HEK293 (cell line): ENCODE results near the gene SFT2D3.
A peak's percentile ranks its signal among the peaks of the same experiment; 100 is the strongest.

Experiments
- CTCF ChIA-PET: fragments of 350-600 bp; formaldehyde crosslinking; extraction: SDS; loops from one replicate; lab custom pipeline; 2021; ENCODE audit warnings: antibody characterized with exemption; lab: Yijun Ruan, JAX
- POLR2A ChIA-PET: fragments of 300-600 bp; formaldehyde crosslinking; extraction: SDS; loops from one replicate; lab custom pipeline; 2020; ENCODE audit warnings: antibody characterized with exemption, inconsistent platforms; lab: Yijun Ruan, JAX
- H3K27ac ChIP-seq: fragments of 200-500 bp; sonication (Bioruptor generic); 2 replicates; pipeline ENCODE4 v1.5.1; 2014; ENCODE audit warnings: low read depth, low read length, control low read depth, inconsistent platforms; ENCODE audit errors: extremely low read depth
- H3K36me3 ChIP-seq, 2 experiments: fragments of 200-500 bp in 1 of 2; sonication (Bioruptor generic) in 1 of 2; 1 replicate in 1 of 2; 2 replicates in 1 of 2; pipeline ENCODE4 v1.5.1; 2014 to 2017; ENCODE audit warnings: inconsistent platforms in 2 of 2, low read length in 2 of 2; ENCODE audit not compliant: control insufficient read depth in 2 of 2, insufficient read depth in 1 of 2
- H3K4me1 ChIP-seq: fragments of 200-500 bp; sonication (Bioruptor generic); 2 replicates; pipeline ENCODE4 v1.5.1; 2014; ENCODE audit warnings: mild to moderate bottlenecking, low read length, inconsistent platforms; ENCODE audit not compliant: control insufficient read depth, insufficient read depth
- H3K4me3 ChIP-seq: 2 replicates; pipeline ENCODE4 v1.5.1; 2011; ENCODE audit warnings: low read depth, mild to moderate bottlenecking, control low read depth, low read length, moderate library complexity
- H3K9me3 ChIP-seq: fragments of 200-500 bp; sonication (Bioruptor generic); 2 replicates; pipeline ENCODE4 v1.5.1; 2014; ENCODE audit warnings: low read depth, low read length, inconsistent platforms; ENCODE audit not compliant: control insufficient read depth, insufficient read depth
- EGR2 ChIP-seq: fragments of 450-650 bp; formaldehyde crosslinking; IDR thresholded peaks from 2 replicates; pipeline ENCODE4 v1.5.1; 2016; ENCODE audit warnings: low read depth, missing biosample characterization, missing genetic modification characterization
- KLF16 ChIP-seq: fragments of 450-650 bp; formaldehyde crosslinking; IDR thresholded peaks from 2 replicates; pipeline ENCODE4 v1.5.1; 2017; ENCODE audit warnings: missing biosample characterization, missing genetic modification characterization
- KLF9 ChIP-seq: fragments of 450-650 bp; formaldehyde crosslinking; IDR thresholded peaks from 2 replicates; pipeline ENCODE4 v1.5.1; 2016; ENCODE audit warnings: missing biosample characterization, missing genetic modification characterization, low read depth
- ZFP37 ChIP-seq: fragments of 450-650 bp; formaldehyde crosslinking; IDR thresholded peaks from 2 replicates; pipeline ENCODE4 v1.5.1; 2016; ENCODE audit warnings: missing biosample characterization, missing genetic modification characterization
- ZFP69B ChIP-seq: fragments of 450-650 bp; formaldehyde crosslinking; IDR thresholded peaks from 2 replicates; pipeline ENCODE4 v1.5.1; 2016; ENCODE audit warnings: missing biosample characterization, missing genetic modification characterization
- ZNF112 ChIP-seq: fragments of 450-650 bp; formaldehyde crosslinking; IDR thresholded peaks from 2 replicates; pipeline ENCODE4 v1.5.0; 2017; ENCODE audit warnings: missing biosample characterization, missing genetic modification characterization
- ZNF175 ChIP-seq: fragments of 450-650 bp; formaldehyde crosslinking; IDR thresholded peaks from 2 replicates; pipeline ENCODE4 v1.5.1; 2016; ENCODE audit warnings: missing biosample characterization, missing genetic modification characterization
- ZNF521 ChIP-seq: fragments of 450-650 bp; formaldehyde crosslinking; IDR thresholded peaks from 2 replicates; pipeline ENCODE4 v1.5.1; 2017; ENCODE audit warnings: missing biosample characterization, mild to moderate bottlenecking, missing genetic modification characterization
- ZNF560 ChIP-seq: fragments of 450-650 bp; formaldehyde crosslinking; IDR thresholded peaks from 2 replicates; pipeline ENCODE4 v1.5.1; 2017; ENCODE audit warnings: missing biosample characterization, missing genetic modification characterization, borderline replicate concordance
- ZNF596 ChIP-seq: fragments of 450-650 bp; IDR thresholded peaks from 2 replicates; pipeline ENCODE4 v1.5.0; 2018; ENCODE audit warnings: missing biosample characterization, mild to moderate bottlenecking, missing genetic modification characterization, moderate library complexity
- ZNF621 ChIP-seq: fragments of 450-650 bp; formaldehyde crosslinking; IDR thresholded peaks from 2 replicates; pipeline ENCODE4 v1.5.1; 2017; ENCODE audit warnings: missing biosample characterization, missing genetic modification characterization
- ZNF623 ChIP-seq: fragments of 450-650 bp; formaldehyde crosslinking; IDR thresholded peaks from 2 replicates; pipeline ENCODE4 v1.5.1; 2016; ENCODE audit warnings: missing biosample characterization, missing genetic modification characterization
- ZNF654 ChIP-seq: fragments of 450-650 bp; formaldehyde crosslinking; IDR thresholded peaks from 2 replicates; pipeline ENCODE4 v1.5.1; 2016; ENCODE audit warnings: low read depth, missing biosample characterization, missing genetic modification characterization
- ZNF791 ChIP-seq: fragments of 450-650 bp; formaldehyde crosslinking; IDR thresholded peaks from 2 replicates; pipeline ENCODE4 v1.5.1; 2016; ENCODE audit warnings: missing biosample characterization, missing genetic modification characterization
- TF ChIP-seq, protein P1 (sequence below): fragments of 450-650 bp; formaldehyde crosslinking; IDR thresholded peaks from 2 replicates; pipeline ENCODE4 v1.5.1; 2016; ENCODE audit warnings: missing biosample characterization, missing genetic modification characterization
- TF ChIP-seq, protein P2 (sequence below): fragments of 450-650 bp; IDR thresholded peaks from 2 replicates; pipeline ENCODE4 v1.5.1; 2018; ENCODE audit warnings: missing biosample characterization, missing genetic modification characterization
- TF ChIP-seq, protein P3 (sequence below): fragments of 450-650 bp; formaldehyde crosslinking; IDR thresholded peaks from 2 replicates; pipeline ENCODE4 v1.5.1; 2016; ENCODE audit warnings: missing biosample characterization, missing genetic modification characterization
- TF ChIP-seq, protein P4 (sequence below): fragments of 450-650 bp; formaldehyde crosslinking; IDR thresholded peaks from 2 replicates; pipeline ENCODE4 v1.5.1; 2016; ENCODE audit warnings: missing biosample characterization, missing genetic modification characterization
- TF ChIP-seq, protein P5 (sequence below): fragments of 450-650 bp; formaldehyde crosslinking; IDR thresholded peaks from 2 replicates; pipeline ENCODE4 v1.5.1; 2016; ENCODE audit warnings: missing biosample characterization, missing genetic modification characterization
- TF ChIP-seq, protein P6 (sequence below): fragments of 450-650 bp; formaldehyde crosslinking; conservative IDR thresholded peaks from 2 replicates; pipeline ENCODE4 v1.5.1; 2016; ENCODE audit warnings: low read depth, missing biosample characterization, missing genetic modification characterization
- TF ChIP-seq, protein P7 (sequence below): fragments of 450-650 bp; formaldehyde crosslinking; IDR thresholded peaks from 2 replicates; pipeline ENCODE4 v1.5.1; 2016; ENCODE audit warnings: missing biosample characterization, missing genetic modification characterization

Gene SFT2D3

DNA sequence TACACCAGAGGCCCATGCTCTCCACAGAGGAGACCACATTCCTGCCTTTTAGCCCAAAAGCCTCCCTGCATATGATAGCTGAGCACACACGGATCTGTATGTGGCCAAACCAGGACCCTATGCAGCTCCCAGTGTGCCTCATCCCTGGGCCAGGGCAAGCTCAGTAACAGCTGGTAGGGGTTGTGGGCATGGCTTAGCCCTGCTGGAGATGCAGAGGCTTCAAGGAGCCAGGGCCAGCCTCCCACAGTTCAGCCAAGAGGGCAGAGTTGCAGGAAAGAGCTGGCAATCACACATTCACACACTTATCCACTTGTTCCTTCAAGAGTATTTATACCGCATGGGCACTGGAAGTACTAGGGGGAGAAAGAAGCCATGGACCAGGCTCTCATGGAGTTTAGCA is 24.4 kb upstream of the SFT2D3 start (continued):
- TF ChIP-seq, protein P1, sequence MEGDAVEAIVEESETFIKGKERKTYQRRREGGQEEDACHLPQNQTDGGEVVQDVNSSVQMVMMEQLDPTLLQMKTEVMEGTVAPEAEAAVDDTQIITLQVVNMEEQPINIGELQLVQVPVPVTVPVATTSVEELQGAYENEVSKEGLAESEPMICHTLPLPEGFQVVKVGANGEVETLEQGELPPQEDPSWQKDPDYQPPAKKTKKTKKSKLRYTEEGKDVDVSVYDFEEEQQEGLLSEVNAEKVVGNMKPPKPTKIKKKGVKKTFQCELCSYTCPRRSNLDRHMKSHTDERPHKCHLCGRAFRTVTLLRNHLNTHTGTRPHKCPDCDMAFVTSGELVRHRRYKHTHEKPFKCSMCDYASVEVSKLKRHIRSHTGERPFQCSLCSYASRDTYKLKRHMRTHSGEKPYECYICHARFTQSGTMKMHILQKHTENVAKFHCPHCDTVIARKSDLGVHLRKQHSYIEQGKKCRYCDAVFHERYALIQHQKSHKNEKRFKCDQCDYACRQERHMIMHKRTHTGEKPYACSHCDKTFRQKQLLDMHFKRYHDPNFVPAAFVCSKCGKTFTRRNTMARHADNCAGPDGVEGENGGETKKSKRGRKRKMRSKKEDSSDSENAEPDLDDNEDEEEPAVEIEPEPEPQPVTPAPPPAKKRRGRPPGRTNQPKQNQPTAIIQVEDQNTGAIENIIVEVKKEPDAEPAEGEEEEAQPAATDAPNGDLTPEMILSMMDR (tag by site-specific recombination): no peak
- TF ChIP-seq, protein P2, sequence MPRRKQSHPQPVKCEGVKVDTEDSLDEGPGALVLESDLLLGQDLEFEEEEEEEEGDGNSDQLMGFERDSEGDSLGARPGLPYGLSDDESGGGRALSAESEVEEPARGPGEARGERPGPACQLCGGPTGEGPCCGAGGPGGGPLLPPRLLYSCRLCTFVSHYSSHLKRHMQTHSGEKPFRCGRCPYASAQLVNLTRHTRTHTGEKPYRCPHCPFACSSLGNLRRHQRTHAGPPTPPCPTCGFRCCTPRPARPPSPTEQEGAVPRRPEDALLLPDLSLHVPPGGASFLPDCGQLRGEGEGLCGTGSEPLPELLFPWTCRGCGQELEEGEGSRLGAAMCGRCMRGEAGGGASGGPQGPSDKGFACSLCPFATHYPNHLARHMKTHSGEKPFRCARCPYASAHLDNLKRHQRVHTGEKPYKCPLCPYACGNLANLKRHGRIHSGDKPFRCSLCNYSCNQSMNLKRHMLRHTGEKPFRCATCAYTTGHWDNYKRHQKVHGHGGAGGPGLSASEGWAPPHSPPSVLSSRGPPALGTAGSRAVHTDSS: no peak
- no peak for TF ChIP-seq ZFP69B (tag by site-specific recombination)
- no peak for TF ChIP-seq ZNF621 (tag by site-specific recombination)
- TF ChIP-seq ZNF596: no peak

DNA sequence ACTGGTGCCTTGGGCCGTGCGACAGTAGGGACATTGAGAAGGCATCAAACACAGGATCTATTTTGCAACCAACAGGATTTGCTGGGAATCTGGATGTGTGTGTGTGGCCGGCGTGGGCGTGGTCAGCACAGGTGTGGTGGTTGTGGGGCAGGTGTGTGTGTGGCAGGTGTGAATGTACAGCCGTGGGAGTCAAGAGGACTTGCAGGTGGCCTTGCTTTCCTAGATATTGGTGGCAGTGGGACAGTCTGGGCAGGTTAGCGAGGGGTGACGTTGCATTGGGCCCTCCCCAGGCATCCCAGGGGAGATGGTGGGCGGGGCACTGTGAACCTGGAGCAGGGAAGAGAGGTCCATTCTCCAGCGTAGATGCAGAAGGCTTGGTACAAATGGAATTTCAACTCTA is 22.8 kb upstream of the SFT2D3 start:
- CTCF ChIA-PET: no interaction called here
- POLR2A ChIA-PET: no interaction called here
- Histone ChIP-seq H3K36me3 (no peaks in the 10 kb centered on the region), H3K9me3 (no peaks in the 10 kb centered on the region), H3K4me1 (no peaks in the 10 kb centered on the region), H3K27ac (no peak overlapping the region), H3K4me3 (no peak overlapping the region)
- no peak for TF ChIP-seq ZNF654 (tag by site-specific recombination)
- TF ChIP-seq ZNF623 (tag by site-specific recombination): no peak
- no peak for TF ChIP-seq ZFP37 (tag by site-specific recombination)
- TF ChIP-seq EGR2 (tag by site-specific recombination): 0 out of 2 replicates have a peak, but pooled peaks have one; percentile 11
- TF ChIP-seq, protein P3, sequence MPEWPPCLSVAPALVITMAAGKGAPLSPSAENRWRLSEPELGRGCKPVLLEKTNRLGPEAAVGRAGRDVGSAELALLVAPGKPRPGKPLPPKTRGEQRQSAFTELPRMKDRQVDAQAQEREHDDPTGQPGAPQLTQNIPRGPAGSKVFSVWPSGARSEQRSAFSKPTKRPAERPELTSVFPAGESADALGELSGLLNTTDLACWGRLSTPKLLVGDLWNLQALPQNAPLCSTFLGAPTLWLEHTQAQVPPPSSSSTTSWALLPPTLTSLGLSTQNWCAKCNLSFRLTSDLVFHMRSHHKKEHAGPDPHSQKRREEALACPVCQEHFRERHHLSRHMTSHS (tag by site-specific recombination): no peak
- TF ChIP-seq, protein P4, sequence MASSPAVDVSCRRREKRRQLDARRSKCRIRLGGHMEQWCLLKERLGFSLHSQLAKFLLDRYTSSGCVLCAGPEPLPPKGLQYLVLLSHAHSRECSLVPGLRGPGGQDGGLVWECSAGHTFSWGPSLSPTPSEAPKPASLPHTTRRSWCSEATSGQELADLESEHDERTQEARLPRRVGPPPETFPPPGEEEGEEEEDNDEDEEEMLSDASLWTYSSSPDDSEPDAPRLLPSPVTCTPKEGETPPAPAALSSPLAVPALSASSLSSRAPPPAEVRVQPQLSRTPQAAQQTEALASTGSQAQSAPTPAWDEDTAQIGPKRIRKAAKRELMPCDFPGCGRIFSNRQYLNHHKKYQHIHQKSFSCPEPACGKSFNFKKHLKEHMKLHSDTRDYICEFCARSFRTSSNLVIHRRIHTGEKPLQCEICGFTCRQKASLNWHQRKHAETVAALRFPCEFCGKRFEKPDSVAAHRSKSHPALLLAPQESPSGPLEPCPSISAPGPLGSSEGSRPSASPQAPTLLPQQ: no peak
- peak; percentile 43; the same call in 1 of the 2 replicates for TF ChIP-seq KLF9 (tag by site-specific recombination)

DNA sequence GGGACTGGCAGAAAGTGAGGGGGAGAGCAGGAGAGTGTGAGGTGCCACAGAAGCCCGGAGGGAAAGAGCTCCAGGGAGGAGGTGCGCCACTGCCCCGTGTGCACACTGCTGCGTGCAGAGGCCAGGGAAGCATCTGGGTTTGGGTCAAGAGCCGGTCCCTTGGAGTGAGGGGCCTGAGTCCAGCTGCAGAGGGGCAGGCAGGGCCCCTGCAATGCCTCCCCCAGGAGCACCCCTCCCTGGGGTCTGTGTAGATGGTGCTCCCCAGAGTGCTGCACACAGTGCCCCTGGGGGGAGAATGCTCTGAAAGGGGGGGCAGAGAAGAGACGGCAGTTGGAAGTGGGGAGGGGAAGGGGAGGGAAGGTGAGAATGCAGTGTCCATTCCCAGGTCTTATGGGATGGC is 22.3 kb upstream of the SFT2D3 start:
- Histone ChIP-seq H3K4me1 (no peaks in the 10 kb centered on the region), H3K36me3 (no peaks in the 10 kb centered on the region), H3K27ac (no peak overlapping the region), H3K9me3 (no peaks in the 10 kb centered on the region), H3K4me3 (no peak overlapping the region)
- CTCF ChIA-PET: no interaction called here
- POLR2A ChIA-PET: no interaction called here
- TF ChIP-seq, protein P5, sequence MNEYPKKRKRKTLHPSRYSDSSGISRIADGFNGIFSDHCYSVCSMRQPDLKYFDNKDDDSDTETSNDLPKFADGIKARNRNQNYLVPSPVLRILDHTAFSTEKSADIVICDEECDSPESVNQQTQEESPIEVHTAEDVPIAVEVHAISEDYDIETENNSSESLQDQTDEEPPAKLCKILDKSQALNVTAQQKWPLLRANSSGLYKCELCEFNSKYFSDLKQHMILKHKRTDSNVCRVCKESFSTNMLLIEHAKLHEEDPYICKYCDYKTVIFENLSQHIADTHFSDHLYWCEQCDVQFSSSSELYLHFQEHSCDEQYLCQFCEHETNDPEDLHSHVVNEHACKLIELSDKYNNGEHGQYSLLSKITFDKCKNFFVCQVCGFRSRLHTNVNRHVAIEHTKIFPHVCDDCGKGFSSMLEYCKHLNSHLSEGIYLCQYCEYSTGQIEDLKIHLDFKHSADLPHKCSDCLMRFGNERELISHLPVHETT (tag by site-specific recombination): no peak
- no peak for TF ChIP-seq ZNF112 (tag by site-specific recombination)
- no peak for TF ChIP-seq KLF16 (tag by site-specific recombination)
- no peak for TF ChIP-seq ZNF560
- TF ChIP-seq ZNF521: no peak
- TF ChIP-seq, protein P6, sequence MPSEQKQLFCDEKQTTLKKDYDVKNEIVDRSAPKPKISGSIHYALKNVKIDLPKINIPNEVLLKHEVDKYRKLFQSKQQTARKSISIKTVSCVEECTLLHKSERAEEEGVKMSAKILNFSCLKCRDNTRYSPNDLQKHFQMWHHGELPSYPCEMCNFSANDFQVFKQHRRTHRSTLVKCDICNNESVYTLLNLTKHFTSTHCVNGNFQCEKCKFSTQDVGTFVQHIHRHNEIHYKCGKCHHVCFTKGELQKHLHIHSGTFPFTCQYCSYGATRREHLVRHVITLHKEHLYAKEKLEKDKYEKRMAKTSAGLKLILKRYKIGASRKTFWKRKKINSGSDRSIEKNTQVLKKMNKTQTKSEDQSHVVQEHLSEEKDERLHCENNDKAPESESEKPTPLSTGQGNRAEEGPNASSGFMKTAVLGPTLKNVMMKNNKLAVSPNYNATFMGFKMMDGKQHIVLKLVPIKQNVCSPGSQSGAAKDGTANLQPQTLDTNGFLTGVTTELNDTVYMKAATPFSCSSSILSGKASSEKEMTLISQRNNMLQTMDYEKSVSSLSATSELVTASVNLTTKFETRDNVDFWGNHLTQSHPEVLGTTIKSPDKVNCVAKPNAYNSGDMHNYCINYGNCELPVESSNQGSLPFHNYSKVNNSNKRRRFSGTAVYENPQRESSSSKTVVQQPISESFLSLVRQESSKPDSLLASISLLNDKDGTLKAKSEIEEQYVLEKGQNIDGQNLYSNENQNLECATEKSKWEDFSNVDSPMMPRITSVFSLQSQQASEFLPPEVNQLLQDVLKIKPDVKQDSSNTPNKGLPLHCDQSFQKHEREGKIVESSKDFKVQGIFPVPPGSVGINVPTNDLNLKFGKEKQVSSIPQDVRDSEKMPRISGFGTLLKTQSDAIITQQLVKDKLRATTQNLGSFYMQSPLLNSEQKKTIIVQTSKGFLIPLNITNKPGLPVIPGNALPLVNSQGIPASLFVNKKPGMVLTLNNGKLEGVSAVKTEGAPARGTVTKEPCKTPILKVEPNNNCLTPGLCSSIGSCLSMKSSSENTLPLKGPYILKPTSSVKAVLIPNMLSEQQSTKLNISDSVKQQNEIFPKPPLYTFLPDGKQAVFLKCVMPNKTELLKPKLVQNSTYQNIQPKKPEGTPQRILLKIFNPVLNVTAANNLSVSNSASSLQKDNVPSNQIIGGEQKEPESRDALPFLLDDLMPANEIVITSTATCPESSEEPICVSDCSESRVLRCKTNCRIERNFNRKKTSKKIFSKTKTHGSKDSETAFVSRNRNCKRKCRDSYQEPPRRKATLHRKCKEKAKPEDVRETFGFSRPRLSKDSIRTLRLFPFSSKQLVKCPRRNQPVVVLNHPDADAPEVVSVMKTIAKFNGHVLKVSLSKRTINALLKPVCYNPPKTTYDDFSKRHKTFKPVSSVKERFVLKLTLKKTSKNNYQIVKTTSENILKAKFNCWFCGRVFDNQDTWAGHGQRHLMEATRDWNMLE (tag by site-specific recombination): no peak
- TF ChIP-seq, protein P7, sequence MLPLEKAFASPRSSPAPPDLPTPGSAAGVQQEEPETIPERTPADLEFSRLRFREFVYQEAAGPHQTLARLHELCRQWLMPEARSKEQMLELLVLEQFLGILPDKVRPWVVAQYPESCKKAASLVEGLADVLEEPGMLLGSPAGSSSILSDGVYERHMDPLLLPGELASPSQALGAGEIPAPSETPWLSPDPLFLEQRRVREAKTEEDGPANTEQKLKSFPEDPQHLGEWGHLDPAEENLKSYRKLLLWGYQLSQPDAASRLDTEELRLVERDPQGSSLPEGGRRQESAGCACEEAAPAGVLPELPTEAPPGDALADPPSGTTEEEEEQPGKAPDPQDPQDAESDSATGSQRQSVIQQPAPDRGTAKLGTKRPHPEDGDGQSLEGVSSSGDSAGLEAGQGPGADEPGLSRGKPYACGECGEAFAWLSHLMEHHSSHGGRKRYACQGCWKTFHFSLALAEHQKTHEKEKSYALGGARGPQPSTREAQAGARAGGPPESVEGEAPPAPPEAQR (tag by site-specific recombination): no peak
- TF ChIP-seq ZNF791 (tag by site-specific recombination): no peak
- no peak for TF ChIP-seq ZNF623 (tag by site-specific recombination)
- no peak for TF ChIP-seq ZNF175 (tag by site-specific recombination)
